ENCODE results near the gene ARHGAP24.

Gene ARHGAP24

GRCh38 chr4:85789241-85789640 lies 314.3 kb downstream of the ARHGAP24 start:
- no peak overlapping the region for H3K27ac ChIP-seq
- TF ChIP-seq CTCF (IDR thresholded peaks at IDR 0.05) (no peak), ZFX (IDR thresholded peaks at IDR 0.05; ENCODE audit: borderline replicate concordance) (no peak)

GRCh38 chr4:85790582-85790981 lies 315.6 kb downstream of the ARHGAP24 start:
- TF ChIP-seq CTCF (IDR thresholded peaks at IDR 0.05) (no peak), ZFX (IDR thresholded peaks at IDR 0.05; ENCODE audit: borderline replicate concordance) (no peak)
- no peak overlapping the region for H3K27ac ChIP-seq

GRCh38 chr4:85792376-85793232 lies 317.7 kb downstream of the ARHGAP24 start:
- TF ChIP-seq CTCF (IDR thresholded peaks at IDR 0.05): no peak
- no peak for TF ChIP-seq ZFX (IDR thresholded peaks at IDR 0.05; ENCODE audit: borderline replicate concordance)
- H3K27ac ChIP-seq: no peak overlapping the region

- TF ChIP-seq CTCF (IDR thresholded peaks at IDR 0.05) (no peak), ZFX (IDR thresholded peaks at IDR 0.05; ENCODE audit: borderline replicate concordance) (no peak)
- no peak overlapping the region for H3K27ac ChIP-seq
Observed at GRCh38 chr4:85793233-85793585, 318.3 kb downstream of the ARHGAP24 start.

GRCh38 chr4:85798012-85798770 lies 323.2 kb downstream of the ARHGAP24 start:
- TF ChIP-seq CTCF (IDR thresholded peaks at IDR 0.05): no peak
- no peak for TF ChIP-seq ZFX (IDR thresholded peaks at IDR 0.05; ENCODE audit: borderline replicate concordance)
- no peak overlapping the region for H3K27ac ChIP-seq

- no peak overlapping the region for H3K27ac ChIP-seq
- TF ChIP-seq ZFX (IDR thresholded peaks at IDR 0.05; ENCODE audit: borderline replicate concordance) (no peak), CTCF (IDR thresholded peaks at IDR 0.05) (no peak)
Observed at GRCh38 chr4:85803856-85804255, 328.9 kb downstream of the ARHGAP24 start.

- TF ChIP-seq CTCF (IDR thresholded peaks at IDR 0.05) (no peak), ZFX (IDR thresholded peaks at IDR 0.05; ENCODE audit: borderline replicate concordance) (no peak)
- no peak overlapping the region for H3K27ac ChIP-seq
Observed at GRCh38 chr4:85805891-85806290, 330.9 kb downstream of the ARHGAP24 start.

Data from 22Rv1 (cell line).